Lower leg skin (tissue), 4 donors: ENCODE data around the gene LRRC14B. TPM values are rescaled to one million over a fixed set of nuclear protein-coding genes. Genes with fewer than 3 reads are reported as not detected.

Experiments used
- DNase-seq, 2 donors: peaks; one replicate each; pipeline ENCODE4 v3.0.0-alpha.2; 2019; ENCODE audit warnings: low spot score in 2 of 2
- H3K4me3 ChIP-seq: fragments of 200-600 bp; sonication (generic); 2 replicates; pipeline ENCODE4 v1.5.1; 2017; ENCODE audit warnings: mild to moderate bottlenecking, low read depth; ENCODE audit not compliant: poor library complexity, severe bottlenecking
- POLR2A ChIP-seq, 2 donors: fragments of 450-650 bp; IDR thresholded peaks; one replicate each; pipeline ENCODE4 v1.6.1; 2016 to 2017; ENCODE audit warnings: antibody characterized with exemption in 2 of 2, mild to moderate bottlenecking in 1 of 2, moderate library complexity in 1 of 2
- WGBS, 2 donors: methylation state at CpG; one replicate each; pipeline ENCODE4 v1.1.5; 2018; 5-methylcytosine and 5-hydroxymethylcytosine counted together
- intact Hi-C: fragments of 100-400 bp; cut with DNase I; formaldehyde crosslinking; loops from one replicate; pipeline ENCODE4 v1.15.0; 2023; ENCODE audit warnings: low total_unique reads
- total RNA-seq, 4 donors: library from RNA; depleted of rRNA; stranded (reverse); fragments of >200 nt; gene quantifications; one replicate each; pipeline ENCODE4 v1.1.0, GENCODE V29; 2016
- TF ChIP-seq, protein P1 (sequence below), 3 donors: fragments of 450-650 bp; IDR thresholded peaks; one replicate each; pipeline ENCODE4 v1.5.1; 2016; ENCODE audit warnings: antibody characterized with exemption in 3 of 3, mild to moderate bottlenecking in 3 of 3, moderate library complexity in 2 of 3

The LRRC14B gene
- total RNA-seq, 4 donors from 2014 or later, result not detected

DNA sequence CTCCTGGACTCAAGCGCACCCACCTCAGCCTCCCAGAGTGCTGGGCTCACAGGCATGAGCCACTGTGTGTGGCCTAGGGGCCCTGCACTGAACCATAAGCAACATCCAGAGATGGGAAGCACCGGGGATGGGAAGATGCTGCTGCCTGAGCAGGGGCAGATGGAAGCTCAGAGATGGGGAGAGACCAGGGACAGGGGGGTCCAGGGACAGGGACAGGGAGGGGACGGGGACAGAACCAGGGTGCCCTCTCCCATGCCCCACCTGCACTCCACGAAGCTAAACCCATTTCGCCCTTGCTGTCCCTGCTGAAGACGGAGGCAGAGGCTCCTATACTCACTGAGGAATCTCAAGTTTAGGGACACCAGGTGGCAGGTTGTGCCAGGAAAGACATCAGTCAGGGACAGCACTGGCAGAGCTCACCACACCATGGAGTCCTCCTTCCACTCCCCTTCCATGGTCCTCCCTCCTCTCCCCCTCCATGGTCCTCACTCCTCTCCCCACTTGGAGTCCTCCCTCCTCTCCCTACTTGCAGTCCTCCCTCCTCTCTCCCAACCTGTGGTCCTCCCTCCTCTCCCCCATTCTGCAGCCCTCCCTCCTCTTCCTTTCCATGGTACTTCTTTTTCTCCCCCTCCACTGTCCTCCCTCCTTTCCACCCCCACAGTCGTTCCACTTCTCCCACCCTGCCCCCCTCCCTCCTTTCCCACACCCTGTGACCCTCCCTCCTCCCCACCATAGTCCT, 45.5 kb upstream of the LRRC14B start:
- intact Hi-C loops, result no loop called here
- peak in 1 of 2 donors; percentile 69 for DNase-seq
- TF ChIP-seq POLR2A (IDR thresholded peaks at IDR 0.05), result no peak
- TF ChIP-seq, protein P1, sequence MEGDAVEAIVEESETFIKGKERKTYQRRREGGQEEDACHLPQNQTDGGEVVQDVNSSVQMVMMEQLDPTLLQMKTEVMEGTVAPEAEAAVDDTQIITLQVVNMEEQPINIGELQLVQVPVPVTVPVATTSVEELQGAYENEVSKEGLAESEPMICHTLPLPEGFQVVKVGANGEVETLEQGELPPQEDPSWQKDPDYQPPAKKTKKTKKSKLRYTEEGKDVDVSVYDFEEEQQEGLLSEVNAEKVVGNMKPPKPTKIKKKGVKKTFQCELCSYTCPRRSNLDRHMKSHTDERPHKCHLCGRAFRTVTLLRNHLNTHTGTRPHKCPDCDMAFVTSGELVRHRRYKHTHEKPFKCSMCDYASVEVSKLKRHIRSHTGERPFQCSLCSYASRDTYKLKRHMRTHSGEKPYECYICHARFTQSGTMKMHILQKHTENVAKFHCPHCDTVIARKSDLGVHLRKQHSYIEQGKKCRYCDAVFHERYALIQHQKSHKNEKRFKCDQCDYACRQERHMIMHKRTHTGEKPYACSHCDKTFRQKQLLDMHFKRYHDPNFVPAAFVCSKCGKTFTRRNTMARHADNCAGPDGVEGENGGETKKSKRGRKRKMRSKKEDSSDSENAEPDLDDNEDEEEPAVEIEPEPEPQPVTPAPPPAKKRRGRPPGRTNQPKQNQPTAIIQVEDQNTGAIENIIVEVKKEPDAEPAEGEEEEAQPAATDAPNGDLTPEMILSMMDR (IDR thresholded peaks at IDR 0.05), result no peak
- WGBS, 2 donors, result 87 to 95% methylated on average over 7 of the region's 7 CpGs
- H3K4me3 ChIP-seq, result no peak overlapping the region

DNA sequence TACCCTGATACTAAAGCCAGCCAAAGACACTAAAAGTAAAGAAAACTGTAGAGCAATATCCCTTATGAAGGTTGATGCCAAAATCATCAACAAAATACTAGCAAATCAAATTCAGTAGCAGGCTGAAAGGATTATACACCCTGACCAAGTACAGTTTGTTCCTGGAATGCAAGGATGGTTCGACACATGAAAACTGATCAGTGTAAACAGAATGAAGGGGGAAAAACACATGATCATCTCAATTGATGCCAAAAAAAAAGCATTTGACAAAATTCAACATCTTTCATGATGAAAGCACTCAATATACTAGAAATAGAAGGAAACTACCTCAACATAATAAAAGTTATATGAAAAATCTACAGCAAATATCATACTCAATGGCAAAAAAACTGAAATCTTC, 43.5 kb upstream of the LRRC14B start:
- DNase-seq, result no peak
- 96 to 100% methylated on average over 1 of the region's 1 CpG for WGBS, 2 donors
- TF ChIP-seq, protein P1 (IDR thresholded peaks at IDR 0.05), result no peak
- TF ChIP-seq POLR2A (IDR thresholded peaks at IDR 0.05), result no peak
- intact Hi-C loops, result no loop called here
- no peak overlapping the region for H3K4me3 ChIP-seq

DNA sequence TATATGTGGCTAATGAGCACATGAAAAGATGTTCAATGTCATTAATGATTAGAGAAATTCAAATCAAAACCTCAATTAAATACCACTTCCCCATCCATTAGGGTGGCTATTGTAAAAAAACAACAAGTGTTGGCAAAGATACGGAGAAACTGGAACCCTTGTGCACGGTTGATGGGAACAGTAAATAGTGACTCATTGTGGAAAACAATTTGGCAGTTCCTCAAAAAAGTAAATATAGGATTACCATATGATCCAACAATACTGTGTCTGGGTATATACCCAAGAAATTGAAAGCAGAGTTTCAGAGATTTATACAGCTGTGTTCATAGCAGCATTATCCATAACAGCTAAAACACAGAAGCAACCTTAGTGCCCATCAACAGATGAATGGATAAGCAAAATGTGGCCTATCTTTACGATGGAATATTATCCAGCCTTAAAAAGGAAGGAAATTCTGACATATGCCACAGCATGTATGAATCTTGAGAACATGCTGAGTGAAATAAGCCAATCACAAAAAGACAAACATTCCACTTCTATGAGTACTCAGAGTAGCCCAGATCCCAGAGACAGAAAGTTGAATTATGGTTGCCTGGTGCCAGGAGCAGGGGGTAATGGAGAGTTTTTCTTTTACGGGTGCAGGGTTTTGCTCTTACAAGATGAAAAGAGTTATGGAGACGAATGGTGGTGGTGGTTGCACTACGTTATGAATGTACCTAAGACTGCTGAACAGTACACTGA, 41.4 kb upstream of the LRRC14B start:
- H3K4me3 ChIP-seq, result no peak overlapping the region
- 70% methylated on average over 6 of the region's 6 CpGs for WGBS, 2 donors
- intact Hi-C loops, result no loop called here
- TF ChIP-seq POLR2A (IDR thresholded peaks at IDR 0.05), result no peak
- TF ChIP-seq, protein P1 (IDR thresholded peaks at IDR 0.05), result no peak
- DNase-seq, result no peak

DNA sequence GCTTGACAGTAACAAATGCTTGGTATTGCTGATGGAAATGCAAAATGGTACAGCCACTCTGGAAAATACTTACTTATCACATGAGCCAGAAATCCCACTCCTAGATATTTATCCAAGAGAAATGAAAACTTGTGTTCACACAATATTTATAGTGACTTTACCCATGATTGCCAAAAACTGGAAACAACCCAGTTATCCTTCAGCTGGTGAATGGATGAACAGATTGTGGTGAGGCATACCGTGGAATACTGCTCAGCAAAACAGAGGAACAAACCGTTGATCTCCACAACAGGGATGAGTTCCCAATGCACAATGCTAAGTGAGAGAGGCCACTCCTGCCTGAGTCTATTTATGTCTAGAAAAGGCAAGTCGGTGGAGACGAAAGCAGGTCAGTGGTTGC, 40.5 kb upstream of the LRRC14B start:
- intact Hi-C loops, result no loop called here
- TF ChIP-seq POLR2A (IDR thresholded peaks at IDR 0.05), result no peak
- TF ChIP-seq, protein P1 (IDR thresholded peaks at IDR 0.05), result no peak
- DNase-seq, result no peak
- H3K4me3 ChIP-seq, result no peak overlapping the region
- WGBS, 2 donors, result 87 to 88% methylated on average over 4 of the region's 4 CpGs

DNA sequence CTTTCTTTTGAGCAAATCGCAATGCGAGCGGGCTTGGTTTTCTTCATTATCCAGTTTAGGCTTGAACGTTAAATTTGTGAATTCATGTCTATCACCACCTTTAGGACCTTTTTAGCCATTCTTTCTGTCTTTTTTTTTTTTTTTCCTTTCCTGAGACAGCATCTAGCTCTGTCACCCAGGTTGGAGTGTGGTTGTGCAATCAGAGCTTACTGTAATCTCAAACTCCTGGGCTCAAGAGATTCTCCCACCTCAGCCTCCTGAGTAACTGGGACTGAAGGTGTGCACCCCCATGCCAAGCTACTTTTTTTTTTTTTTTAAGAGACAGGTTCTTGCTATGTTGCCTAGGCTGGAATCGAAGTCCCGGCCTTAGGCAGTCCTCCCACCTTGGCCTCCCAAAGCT, 39.2 kb upstream of the LRRC14B start:
- TF ChIP-seq POLR2A (IDR thresholded peaks at IDR 0.05), result no peak
- TF ChIP-seq, protein P1 (IDR thresholded peaks at IDR 0.05), result no peak
- H3K4me3 ChIP-seq, result no peak overlapping the region
- 97 to 99% methylated on average over 6 of the region's 6 CpGs for WGBS, 2 donors
- intact Hi-C loops, result no loop called here
- no peak for DNase-seq
